OCI-LY1 (cell line): ENCODE data around the gene KCTD16.
A peak's percentile ranks its signal among the peaks of the same experiment; 100 is the strongest.

Source experiments
- H2AFZ ChIP-seq: fragments of 200-600 bp; sonication (generic), shearing (Covaris generic); 2 replicates; pipeline ENCODE4 v1.6.0; 2014; ENCODE audit warnings: antibody characterized with exemption, mild to moderate bottlenecking, low read length
- H3F3A ChIP-seq: fragments of 200-600 bp; sonication (generic), shearing (Covaris generic); 2 replicates; pipeline ENCODE4 v1.6.0; 2014; ENCODE audit warnings: mild to moderate bottlenecking, antibody characterized with exemption, low read length, moderate library complexity; ENCODE audit not compliant: insufficient read depth
- H3K27ac ChIP-seq: fragments of 200-600 bp; sonication (generic); 2 replicates; pipeline ENCODE4 v1.5.1; 2014; ENCODE audit warnings: low read length, mixed run types, mild to moderate bottlenecking, low read depth; ENCODE audit not compliant: poor library complexity, severe bottlenecking
- H3K27me3 ChIP-seq: fragments of 200-600 bp; sonication (generic); 2 replicates; pipeline ENCODE4 v1.6.0; 2014; ENCODE audit warnings: antibody characterized with exemption, mild to moderate bottlenecking, low read length, moderate library complexity; ENCODE audit not compliant: insufficient read depth
- H3K36me3 ChIP-seq: fragments of 200-600 bp; sonication (generic); 2 replicates; pipeline ENCODE4 v1.6.1; 2014; ENCODE audit warnings: mild to moderate bottlenecking, antibody characterized with exemption, low read length, moderate library complexity, mixed read lengths; ENCODE audit not compliant: insufficient read depth
- H3K4me1 ChIP-seq: fragments of 200-600 bp; sonication (generic); 2 replicates; pipeline ENCODE4 v1.5.1; 2014; ENCODE audit warnings: mild to moderate bottlenecking, low read length, moderate library complexity; ENCODE audit not compliant: insufficient read depth, severe bottlenecking
- H3K4me2 ChIP-seq: fragments of 200-600 bp; sonication (generic), shearing (Covaris generic); 2 replicates; pipeline ENCODE4 v1.6.1; 2014; ENCODE audit warnings: low read length
- H3K4me3 ChIP-seq: fragments of 200-600 bp; sonication (generic); 2 replicates; pipeline ENCODE4 v1.5.1; 2014; ENCODE audit warnings: low read length, low read depth, mild to moderate bottlenecking, mixed read lengths; ENCODE audit not compliant: poor library complexity, severe bottlenecking
- H3K79me2 ChIP-seq: fragments of 200-600 bp; shearing (Covaris generic); 2 replicates; pipeline ENCODE4 v1.6.1; 2016; ENCODE audit warnings: mixed run types, low read length, mixed read lengths; ENCODE audit not compliant: insufficient read depth
- H3K9ac ChIP-seq: fragments of 200-600 bp; sonication (generic), shearing (Covaris generic); 2 replicates; pipeline ENCODE4 v1.6.1; 2014; ENCODE audit warnings: mild to moderate bottlenecking, low read length, mixed read lengths
- H3K9me2 ChIP-seq: fragments of 200-600 bp; sonication (generic), shearing (Covaris generic); 2 replicates; pipeline ENCODE4 v1.6.1; 2014; ENCODE audit warnings: low read depth, mild to moderate bottlenecking, low read length, mixed read lengths
- H3K9me3 ChIP-seq: fragments of 200-600 bp; shearing (Covaris generic); 2 replicates; pipeline ENCODE4 v1.6.1; 2014; ENCODE audit warnings: low read length, mixed read lengths
- H4K20me1 ChIP-seq: fragments of 200-600 bp; sonication (generic), shearing (Covaris generic); 2 replicates; pipeline ENCODE4 v1.6.0; 2016; ENCODE audit warnings: mild to moderate bottlenecking, low read length; ENCODE audit not compliant: insufficient read depth
- EZH2 ChIP-seq: fragments of 200-600 bp; sonication (generic), shearing (Covaris generic); IDR thresholded peaks from 2 replicates; pipeline ENCODE4 v1.8.0; 2017; ENCODE audit warnings: borderline replicate concordance, mixed run types, mild to moderate bottlenecking, antibody characterized with exemption, low read length, moderate library complexity, mixed read lengths
- TF ChIP-seq, protein P1 (sequence below): fragments of 200-600 bp; sonication (generic), shearing (Covaris generic); IDR thresholded peaks from 2 replicates; pipeline ENCODE4 v1.5.1; 2017; ENCODE audit warnings: mild to moderate bottlenecking, antibody characterized with exemption, low read length, moderate library complexity, mixed read lengths

Gene KCTD16

GRCh38 chr5:144141585-144141984 is 29.1 kb upstream of the KCTD16 start:
- H3K9me3 ChIP-seq = no peaks in the 10 kb centered on the region
- no peaks in the 10 kb centered on the region for H3K79me2 ChIP-seq
- H3K9ac ChIP-seq = no peak overlapping the region
- TF ChIP-seq EZH2 = no peak
- TF ChIP-seq, protein P1, sequence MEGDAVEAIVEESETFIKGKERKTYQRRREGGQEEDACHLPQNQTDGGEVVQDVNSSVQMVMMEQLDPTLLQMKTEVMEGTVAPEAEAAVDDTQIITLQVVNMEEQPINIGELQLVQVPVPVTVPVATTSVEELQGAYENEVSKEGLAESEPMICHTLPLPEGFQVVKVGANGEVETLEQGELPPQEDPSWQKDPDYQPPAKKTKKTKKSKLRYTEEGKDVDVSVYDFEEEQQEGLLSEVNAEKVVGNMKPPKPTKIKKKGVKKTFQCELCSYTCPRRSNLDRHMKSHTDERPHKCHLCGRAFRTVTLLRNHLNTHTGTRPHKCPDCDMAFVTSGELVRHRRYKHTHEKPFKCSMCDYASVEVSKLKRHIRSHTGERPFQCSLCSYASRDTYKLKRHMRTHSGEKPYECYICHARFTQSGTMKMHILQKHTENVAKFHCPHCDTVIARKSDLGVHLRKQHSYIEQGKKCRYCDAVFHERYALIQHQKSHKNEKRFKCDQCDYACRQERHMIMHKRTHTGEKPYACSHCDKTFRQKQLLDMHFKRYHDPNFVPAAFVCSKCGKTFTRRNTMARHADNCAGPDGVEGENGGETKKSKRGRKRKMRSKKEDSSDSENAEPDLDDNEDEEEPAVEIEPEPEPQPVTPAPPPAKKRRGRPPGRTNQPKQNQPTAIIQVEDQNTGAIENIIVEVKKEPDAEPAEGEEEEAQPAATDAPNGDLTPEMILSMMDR = no peak
- H3K27ac ChIP-seq = no peak overlapping the region
- H3K9me2 ChIP-seq = no peaks in the 10 kb centered on the region
- H3K4me2 ChIP-seq = no peak overlapping the region
- no peaks in the 10 kb centered on the region for H4K20me1 ChIP-seq
- no peaks in the 10 kb centered on the region for H3K27me3 ChIP-seq
- no peak overlapping the region for H2AFZ ChIP-seq
- H3F3A ChIP-seq = no peaks in the 10 kb centered on the region
- H3K4me3 ChIP-seq = no peak overlapping the region
- peaks cover 9% of the 10 kb centered on the region for H3K4me1 ChIP-seq
- H3K36me3 ChIP-seq = no peaks in the 10 kb centered on the region

DNA sequence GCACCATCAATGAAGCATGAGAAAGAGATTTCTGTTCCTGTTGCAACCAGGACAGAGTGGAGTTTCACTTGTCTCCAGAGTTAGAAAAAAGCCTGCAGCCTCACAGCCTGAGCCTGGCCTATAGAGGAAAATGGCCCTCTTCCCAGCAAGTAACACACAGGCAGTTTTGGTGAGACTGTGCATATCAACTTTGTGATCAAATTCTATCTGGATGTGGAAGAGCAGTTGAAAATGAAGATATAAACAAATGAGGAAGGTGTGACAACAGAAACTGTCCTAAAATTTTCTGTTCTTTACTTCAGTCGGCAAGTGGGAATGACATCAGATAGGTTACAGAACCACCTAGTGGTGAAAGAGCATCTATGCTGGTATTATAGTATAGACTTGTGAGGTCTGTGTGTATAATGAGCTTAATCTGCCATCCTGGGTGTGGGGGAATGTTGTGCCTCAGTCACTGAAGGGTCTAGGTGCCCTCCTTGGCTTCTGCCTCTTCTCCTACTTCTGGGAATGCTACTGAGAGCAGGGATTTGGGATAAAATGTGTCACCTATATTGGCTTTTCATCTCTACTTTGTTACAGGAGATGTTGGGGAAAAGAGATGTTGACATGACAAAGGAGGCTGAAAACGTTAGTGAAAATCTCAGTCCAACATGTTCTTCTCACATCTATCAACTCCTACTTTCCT is 28.4 kb upstream of the KCTD16 start:
- Histone ChIP-seq H3K27me3 (no peaks in the 10 kb centered on the region), H3F3A (no peaks in the 10 kb centered on the region), H3K4me1 (peaks cover 9% of the 10 kb centered on the region), H2AFZ (no peak overlapping the region), H3K9ac (no peak overlapping the region), H3K36me3 (no peaks in the 10 kb centered on the region), H4K20me1 (no peaks in the 10 kb centered on the region), H3K9me3 (no peaks in the 10 kb centered on the region), H3K4me2 (no peak overlapping the region), H3K79me2 (no peaks in the 10 kb centered on the region), H3K27ac (no peak overlapping the region), H3K9me2 (no peaks in the 10 kb centered on the region), H3K4me3 (no peak overlapping the region)
- TF ChIP-seq EZH2 = no peak
- TF ChIP-seq, protein P1 = peak; percentile 78

DNA sequence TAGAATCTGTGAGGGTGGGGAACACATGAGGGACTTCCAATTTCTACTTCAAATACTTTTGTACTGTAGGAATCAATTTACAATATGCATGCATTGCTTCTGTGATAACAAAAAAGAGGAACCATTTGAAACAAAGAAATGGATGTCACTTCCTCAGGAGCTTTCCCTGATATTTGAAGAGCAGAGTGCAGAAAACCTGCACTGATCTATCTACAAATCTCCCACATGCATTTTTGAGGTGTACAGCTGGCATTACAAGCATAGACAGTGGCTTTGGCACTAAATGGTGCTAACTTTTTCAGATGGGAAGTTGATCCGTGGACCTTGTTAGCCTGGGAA is 27.9 kb upstream of the KCTD16 start:
- Histone ChIP-seq H3K36me3 (no peaks in the 10 kb centered on the region), H4K20me1 (no peaks in the 10 kb centered on the region), H3K27me3 (no peaks in the 10 kb centered on the region), H3K4me1 (peaks cover 9% of the 10 kb centered on the region), H3K27ac (no peak overlapping the region), H3K9ac (no peak overlapping the region), H3K4me2 (no peak overlapping the region), H3K9me3 (no peaks in the 10 kb centered on the region), H3F3A (no peaks in the 10 kb centered on the region), H3K79me2 (no peaks in the 10 kb centered on the region), H2AFZ (no peak overlapping the region), H3K9me2 (no peaks in the 10 kb centered on the region), H3K4me3 (no peak overlapping the region)
- TF ChIP-seq, protein P1 = no peak
- TF ChIP-seq EZH2 = no peak
